ENCODE measurements around the gene FCHSD2. TPM values are rescaled to one million over a fixed set of nuclear protein-coding genes. Genes with fewer than 3 reads are reported as not detected.
A peak's percentile ranks its signal among the peaks of the same experiment; 100 is the strongest.

FCHSD2 gene
- total and polyA plus RNA-seq, 2 of the 13 experiments (the other 11 are each of a cell fraction or from before 2014, with no cell fraction given), result 20.5 to 24.8 TPM

- no peak for TF ChIP-seq E2F1 (CRISPR knock-in tag; IDR thresholded peaks at IDR 0.05)
- no peak for TF ChIP-seq DR1 (CRISPR knock-in tag; IDR thresholded peaks at IDR 0.05)
- TF ChIP-seq ZNF546 (CRISPR knock-in tag; conservative IDR thresholded peaks at IDR 0.05), result no peak
- no peak for TF ChIP-seq ZNF17 (CRISPR knock-in tag; IDR thresholded peaks at IDR 0.05)
- TF ChIP-seq FOXP4 (CRISPR knock-in tag; IDR thresholded peaks at IDR 0.05), result peak; percentile 45; the same call in 1 of the 2 replicates
- TF ChIP-seq U2AF1 (optimal IDR thresholded peaks at IDR 0.05; ENCODE audit: low read depth, low read length), result no peak
- peak; percentile 28; the same call in 1 of the 2 replicates for TF ChIP-seq ARID5B (CRISPR knock-in tag; IDR thresholded peaks at IDR 0.05)
- TF ChIP-seq ZSCAN25 (CRISPR knock-in tag; IDR thresholded peaks at IDR 0.05), result no peak
- no peak for TF ChIP-seq PHF8 (CRISPR knock-in tag; IDR thresholded peaks at IDR 0.05)
- peak; percentile 76 for TF ChIP-seq SAP130 (CRISPR knock-in tag; IDR thresholded peaks at IDR 0.05; ENCODE audit: low read depth)
- TF ChIP-seq SETDB1 (CRISPR knock-in tag; IDR thresholded peaks at IDR 0.05; ENCODE audit: borderline replicate concordance), result no peak
- no peak for TF ChIP-seq ARNT2 (CRISPR knock-in tag; IDR thresholded peaks at IDR 0.05; ENCODE audit: low read depth)
- no peak for TF ChIP-seq MAFF (IDR thresholded peaks at IDR 0.05; ENCODE audit: low read depth, low read length)
- no peak for TF ChIP-seq ZBTB3 (CRISPR knock-in tag; IDR thresholded peaks at IDR 0.05; ENCODE audit: borderline replicate concordance, low read depth)
- TF ChIP-seq ZNF562 (CRISPR knock-in tag; IDR thresholded peaks at IDR 0.05; ENCODE audit: borderline replicate concordance), result no peak
- TF ChIP-seq MLXIP (CRISPR knock-in tag; IDR thresholded peaks at IDR 0.05; ENCODE audit: borderline replicate concordance), result no peak
- peak; percentile 78; the same call in 1 of the 2 replicates for TF ChIP-seq ZSCAN31 (CRISPR knock-in tag; IDR thresholded peaks at IDR 0.05; ENCODE audit: low read depth)
- no peak for TF ChIP-seq ZNF484 (CRISPR knock-in tag; IDR thresholded peaks at IDR 0.05; ENCODE audit: borderline replicate concordance, low read depth)
- TF ChIP-seq ZNF510 (CRISPR knock-in tag; IDR thresholded peaks at IDR 0.05; ENCODE audit: low read depth), result no peak
- TF ChIP-seq HNRNPK (IDR thresholded peaks at IDR 0.05; ENCODE audit: low read depth, low read length, poor library complexity, severe bottlenecking), result no peak
- peak; percentile 11; the same call in 1 of the 2 replicates for TF ChIP-seq FOXA3 (CRISPR knock-in tag; IDR thresholded peaks at IDR 0.05)
Measured at GRCh38 chr11:73177380-73177777, 35.3 kb upstream of the FCHSD2 start (continued).
